ENCODE results near the gene LCE3A.
"Not testable (repeated sequence)": the region's sequence is repeated elsewhere in the genome, so short reads cannot be mapped to it uniquely, and the experiment has no call there.

LCE3A gene

GRCh38 chr1:152622803-152623202, at the start of gene LCE3A:
LCE3A (minus strand) TSS chr1:152623103; CDS start chr1:152623103, 0 bp downstream.
- no peak for DNase-seq (ENCODE audit: low read depth)

GRCh38 chr1:152667648-152668047, 44.7 kb upstream of the LCE3A start:
- no peak for DNase-seq (ENCODE audit: low read depth)

- DNase-seq (ENCODE audit: low read depth), result not testable (repeated sequence)
Observed at GRCh38 chr1:152666171-152666570, 43.3 kb upstream of the LCE3A start.

- DNase-seq (ENCODE audit: low read depth), result no peak
Observed at GRCh38 chr1:152663098-152663497, 40.2 kb upstream of the LCE3A start, which contains the start of gene LCE2D. LCE2D (plus strand) TSS chr1:152663380; CDS start chr1:152664106, 726 bp downstream.

- DNase-seq (ENCODE audit: low read depth), result no peak
Observed at GRCh38 chr1:152658649-152659048, 35.7 kb upstream of the LCE3A start.

GRCh38 chr1:152657677-152658076, 34.8 kb upstream of the LCE3A start:
- no peak for DNase-seq (ENCODE audit: low read depth)

GRCh38 chr1:152656459-152656858, 33.6 kb upstream of the LCE3A start:
- DNase-seq (ENCODE audit: low read depth), result no peak

GRCh38 chr1:152654110-152654509, 31.2 kb upstream of the LCE3A start:
- DNase-seq (ENCODE audit: low read depth), result peak; percentile 20

GRCh38 chr1:152646656-152647055, 23.8 kb upstream of the LCE3A start:
- DNase-seq (ENCODE audit: low read depth), result no peak

- no peak for DNase-seq (ENCODE audit: low read depth)
Observed at GRCh38 chr1:152645146-152645545, 22.2 kb upstream of the LCE3A start.

GRCh38 chr1:152643945-152644344, 21.0 kb upstream of the LCE3A start:
- no peak for DNase-seq (ENCODE audit: low read depth)

- DNase-seq (ENCODE audit: low read depth), result no peak
Observed at GRCh38 chr1:152640351-152640750, 17.4 kb upstream of the LCE3A start.

GRCh38 chr1:152630596-152630995, 7.7 kb upstream of the LCE3A start:
- DNase-seq (ENCODE audit: low read depth), result no peak

- no peak for DNase-seq (ENCODE audit: low read depth)
Observed at GRCh38 chr1:152626744-152627143, 3.8 kb upstream of the LCE3A start.

GRCh38 chr1:152623203-152623844, 421 bp upstream of the LCE3A start:
- no peak for DNase-seq (ENCODE audit: low read depth)

GRCh38 chr1:152621993-152622392, 910 bp downstream of the LCE3A start:
- DNase-seq (ENCODE audit: low read depth), result no peak

GRCh38 chr1:152613511-152613910, 9.4 kb downstream of the LCE3A start, which contains the start of gene LCE3B:
LCE3B (plus strand) TSS chr1:152613811; CDS start chr1:152613811, 0 bp downstream.
- no peak for DNase-seq (ENCODE audit: low read depth)

GRCh38 chr1:152599934-152600333, 23.0 kb downstream of the LCE3A start, which contains the start of gene LCE3C:
LCE3C (plus strand) TSS chr1:152600234; CDS start chr1:152600732, 498 bp downstream.
- DNase-seq (ENCODE audit: low read depth), result no peak

- DNase-seq (ENCODE audit: low read depth), result no peak
Observed at GRCh38 chr1:152596986-152597385, 25.9 kb downstream of the LCE3A start.

- no peak for DNase-seq (ENCODE audit: low read depth)
Observed at GRCh38 chr1:152585586-152585985, 37.3 kb downstream of the LCE3A start.

GRCh38 chr1:152582647-152583046, 40.3 kb downstream of the LCE3A start:
- DNase-seq (ENCODE audit: low read depth), result peak; percentile 1

GRCh38 chr1:152580433-152580832, 42.5 kb downstream of the LCE3A start, which contains the start of gene LCE3D:
LCE3D (minus strand) TSS chr1:152580516; CDS start chr1:152579936, 580 bp downstream.
- DNase-seq (ENCODE audit: low read depth), result no peak

GRCh38 chr1:152579526-152579925, 43.4 kb downstream of the LCE3A start:
- DNase-seq (ENCODE audit: low read depth), result not testable (repeated sequence)

- DNase-seq (ENCODE audit: low read depth), result no peak
Observed at GRCh38 chr1:152577168-152577567, 45.7 kb downstream of the LCE3A start.
